Right renal pelvis (tissue), 4 donors: ENCODE measurements around the gene KCNJ4. TPM values are rescaled to one million over a fixed set of nuclear protein-coding genes. Genes with fewer than 3 reads are reported as not detected.

Experiments
- DNase-seq, 4 donors: peaks; one replicate each; pipeline ENCODE4 v3.0.0-alpha.2; 2013; ENCODE audit warnings: low read depth in 4 of 4, low spot score in 3 of 4, missing footprints in 1 of 4
- polyA plus RNA-seq, 4 donors: library from polyadenylated mRNA; unstranded; fragments of 120-200 nt; gene quantifications; one replicate each; pipeline ENCODE4 v1.2.1, GENCODE V29; 2013; ENCODE audit not compliant: insufficient read length in 4 of 4

Gene KCNJ4
- polyA plus RNA-seq, 4 donors: 0.17 to 0.51 (median 0.28) TPM

- DNase-seq: no peak
Observed at GRCh38 chr22:38435965-38436364, 19.0 kb downstream of the KCNJ4 start.

- DNase-seq: no peak
Observed at GRCh38 chr22:38435010-38435409, 20.0 kb downstream of the KCNJ4 start.

GRCh38 chr22:38433871-38434270, 21.1 kb downstream of the KCNJ4 start:
- no peak for DNase-seq

- DNase-seq: no peak
Observed at GRCh38 chr22:38432264-38432663, 22.7 kb downstream of the KCNJ4 start.

GRCh38 chr22:38431266-38432010, 23.6 kb downstream of the KCNJ4 start:
- no peak for DNase-seq

- no peak for DNase-seq
Observed at GRCh38 chr22:38429499-38430068, 25.4 kb downstream of the KCNJ4 start.

- DNase-seq: no peak
Observed at GRCh38 chr22:38428714-38429113, 26.3 kb downstream of the KCNJ4 start.

GRCh38 chr22:38427940-38428339, 27.1 kb downstream of the KCNJ4 start:
- no peak for DNase-seq

- no peak for DNase-seq
Observed at GRCh38 chr22:38427465-38427864, 27.5 kb downstream of the KCNJ4 start.

- no peak for DNase-seq
Observed at GRCh38 chr22:38426628-38427027, 28.4 kb downstream of the KCNJ4 start.

- no peak for DNase-seq
Observed at GRCh38 chr22:38424525-38425080, 30.4 kb downstream of the KCNJ4 start.

- no peak for DNase-seq
Observed at GRCh38 chr22:38423512-38424503, 31.2 kb downstream of the KCNJ4 start.

GRCh38 chr22:38422611-38423511, 32.1 kb downstream of the KCNJ4 start:
- DNase-seq: peak in 1 of 4 donors; percentile 53

GRCh38 chr22:38420734-38421133, 34.3 kb downstream of the KCNJ4 start:
- no peak for DNase-seq

- DNase-seq: no peak
Observed at GRCh38 chr22:38419858-38420160, 35.2 kb downstream of the KCNJ4 start.

GRCh38 chr22:38419121-38419857, 35.7 kb downstream of the KCNJ4 start:
- no peak for DNase-seq

- DNase-seq: no peak
Observed at GRCh38 chr22:38418589-38418988, 36.4 kb downstream of the KCNJ4 start.

- no peak for DNase-seq
Observed at GRCh38 chr22:38417252-38418060, 37.5 kb downstream of the KCNJ4 start.
